Type B pancreatic cell (in vitro differentiated cells): ENCODE measurements around the gene POLE. TPM values are rescaled to one million over a fixed set of nuclear protein-coding genes. Genes with fewer than 3 reads are reported as not detected.

ENCODE experiments used
- DNase-seq: peaks from one replicate; pipeline ENCODE4 v3.0.0; 2021; ENCODE audit warnings: mixed read lengths; ENCODE audit not compliant: unreplicated experiment; ENCODE audit errors: extremely low spot score
- H3K27ac Mint-ChIP-seq: 2 replicates; pipeline ENCODE4 v1.8.0; 2021; ENCODE audit warnings: mild to moderate bottlenecking, mixed read lengths
- H3K27me3 Mint-ChIP-seq: 2 replicates; pipeline ENCODE4 v1.8.0; 2021; ENCODE audit warnings: mixed read lengths
- H3K36me3 Mint-ChIP-seq: 2 replicates; pipeline ENCODE4 v1.8.0; 2021; ENCODE audit warnings: mixed read lengths
- H3K4me1 Mint-ChIP-seq: one replicate; pipeline ENCODE4 v1.8.0; 2021; ENCODE audit warnings: mixed read lengths; ENCODE audit not compliant: unreplicated experiment
- H3K4me3 Mint-ChIP-seq: 2 replicates; pipeline ENCODE4 v1.8.0; 2021; ENCODE audit warnings: mild to moderate bottlenecking, mixed read lengths
- H3K9me3 Mint-ChIP-seq: 2 replicates; pipeline ENCODE4 v1.8.0; 2021; ENCODE audit warnings: mixed read lengths
- CTCF ChIP-seq: fragments of 200-600 bp; sonication (generic); conservative IDR thresholded peaks from 2 replicates; pipeline ENCODE4 v1.5.0; 2021; ENCODE audit warnings: antibody characterized with exemption, mild to moderate bottlenecking
- total RNA-seq: library from RNA; stranded (reverse); gene quantifications from 2 replicates; pipeline ENCODE4 v1.2.1, GENCODE V29; 2021; ENCODE audit warnings: low replicate concordance

POLE gene
- total RNA-seq, 1 donor from 2014 or later: 113 TPM

DNA sequence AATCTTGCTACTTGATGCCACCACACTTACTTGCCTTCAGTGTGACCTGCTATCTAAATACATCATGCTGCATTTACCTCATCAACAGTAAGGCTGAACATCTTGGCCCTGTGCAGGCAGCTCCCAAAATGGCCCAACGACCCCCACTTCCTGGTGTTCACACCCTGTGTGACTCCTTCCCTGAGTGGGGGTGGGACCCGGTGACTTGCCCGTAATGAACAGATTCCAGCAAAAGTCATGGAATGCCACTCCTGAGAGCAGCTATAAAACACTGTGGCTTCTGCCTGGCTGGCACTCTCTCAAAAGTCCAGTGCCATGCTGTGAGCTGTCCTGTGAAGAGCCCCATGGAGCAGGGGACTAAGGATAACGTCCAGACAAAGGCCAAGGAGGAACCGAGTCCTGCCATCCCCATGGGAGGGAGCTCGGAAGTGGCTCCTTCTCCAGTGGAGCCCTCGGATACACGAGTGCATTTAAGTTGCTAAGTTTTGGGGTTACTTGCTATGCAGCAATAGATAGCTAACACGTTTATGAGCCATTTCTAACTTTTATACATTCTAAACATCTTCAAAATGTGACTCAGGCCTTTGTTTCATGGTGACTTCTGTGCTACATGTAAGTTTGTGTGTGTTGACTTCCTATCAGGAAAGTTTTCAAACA is 35.6 kb downstream of the POLE start:
- Mint-ChIP-seq H3K9me3 (no peaks in the 10 kb centered on the region), H3K27me3 (no peaks in the 10 kb centered on the region), H3K4me3 (no peak overlapping the region), H3K4me1 (no peaks in the 10 kb centered on the region), H3K27ac (no peak overlapping the region), H3K36me3 (peaks cover 41% of the 10 kb centered on the region)
- no peak for DNase-seq
- TF ChIP-seq CTCF: no peak

DNA sequence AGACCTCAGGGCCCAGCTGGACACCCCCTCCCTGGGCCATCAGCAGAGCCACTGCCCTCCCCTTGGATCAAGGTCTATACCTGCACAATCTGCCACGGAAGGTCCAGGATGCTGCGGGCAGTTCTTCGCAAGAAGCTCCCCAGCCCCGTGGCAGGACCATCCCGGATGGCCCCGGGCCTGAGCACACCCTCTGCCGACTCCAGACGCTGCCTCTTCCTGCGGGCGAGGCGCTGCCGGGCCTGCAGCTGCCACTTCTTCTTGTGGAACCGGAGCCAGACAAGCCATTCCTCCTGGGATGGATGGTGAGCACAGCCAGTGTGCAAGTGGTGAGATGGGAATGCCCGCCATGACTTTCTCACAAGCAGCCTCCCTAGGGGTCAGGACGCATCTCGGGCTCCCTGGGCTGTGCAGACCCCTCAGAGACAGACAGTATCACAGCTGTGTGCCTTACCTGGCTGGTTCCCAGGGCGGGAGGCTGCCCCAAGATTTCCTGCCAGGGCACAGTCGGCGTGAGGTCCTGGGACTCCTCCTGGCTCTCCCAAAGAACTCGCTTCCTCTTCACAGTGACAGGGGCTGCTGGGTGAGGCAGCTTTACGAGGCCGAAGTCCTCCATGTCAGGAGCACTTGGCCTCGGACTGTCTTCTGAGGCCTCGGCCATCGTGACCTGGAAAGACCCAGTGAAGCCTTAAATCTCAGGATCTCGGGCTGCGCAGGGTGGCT is 37.8 kb downstream of the POLE start:
- DNase-seq: no peak
- H3K36me3 Mint-ChIP-seq: peaks cover 37% of the 10 kb centered on the region

DNA sequence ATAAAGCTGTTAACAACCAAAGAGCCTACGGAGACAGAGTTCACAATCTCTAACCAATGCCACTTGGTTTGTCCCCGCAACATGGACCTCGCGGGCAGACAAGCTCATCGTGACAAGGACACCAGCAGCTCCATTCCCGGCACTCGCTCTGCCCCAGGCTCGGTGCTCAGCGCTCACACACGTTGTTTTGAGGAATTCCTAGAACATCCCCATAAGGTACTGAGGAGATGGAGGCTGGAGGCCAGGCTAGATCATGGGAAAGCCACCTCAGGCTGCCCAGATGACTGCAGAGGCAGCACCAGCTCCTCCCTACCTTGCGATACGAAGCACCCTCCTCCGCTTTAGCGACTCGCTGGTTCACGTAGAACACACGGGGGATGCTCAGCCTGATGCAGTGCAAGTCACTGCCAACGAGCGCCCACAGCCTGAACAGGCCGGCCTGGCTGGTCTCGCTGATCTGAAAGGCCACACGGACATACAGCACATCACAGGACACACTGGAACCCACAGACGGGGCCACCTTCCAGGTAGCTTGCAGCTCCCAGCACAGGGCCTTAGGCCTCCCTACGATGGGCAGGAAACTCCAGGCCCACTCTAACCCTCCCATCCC is 38.4 kb downstream of the POLE start:
- no peak for TF ChIP-seq CTCF
- Mint-ChIP-seq H3K36me3 (peaks cover 31% of the 10 kb centered on the region), H3K4me1 (no peaks in the 10 kb centered on the region), H3K4me3 (no peak overlapping the region), H3K27ac (no peak overlapping the region), H3K27me3 (no peaks in the 10 kb centered on the region), H3K9me3 (no peaks in the 10 kb centered on the region)
- DNase-seq: no peak

More for the DNA sequence above, 37.8 kb downstream of the POLE start:
- no peaks in the 10 kb centered on the region for H3K27me3 Mint-ChIP-seq
- TF ChIP-seq CTCF: no peak
- H3K9me3 Mint-ChIP-seq: no peaks in the 10 kb centered on the region
- H3K4me3 Mint-ChIP-seq: no peak overlapping the region
- H3K27ac Mint-ChIP-seq: no peak overlapping the region
- no peaks in the 10 kb centered on the region for H3K4me1 Mint-ChIP-seq

DNA sequence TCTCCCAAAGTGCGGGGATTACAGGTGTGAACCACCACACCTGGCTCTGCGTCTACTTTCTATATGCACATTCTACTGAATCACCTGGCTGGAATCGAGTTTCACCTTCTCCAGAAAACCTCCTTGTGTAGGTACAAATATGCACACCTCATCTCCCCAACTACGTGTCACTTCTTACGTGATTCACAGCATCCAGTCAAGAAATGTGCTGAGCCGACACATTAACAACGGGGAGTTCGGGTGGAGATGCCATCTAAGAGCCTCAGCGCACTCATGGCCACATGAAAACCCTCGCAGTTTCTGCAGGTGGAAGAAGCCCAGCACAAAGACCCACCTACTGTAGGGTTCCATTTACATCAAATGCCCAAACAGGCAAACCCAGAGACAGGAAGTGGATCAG is 39.3 kb downstream of the POLE start:
- no peaks in the 10 kb centered on the region for H3K9me3 Mint-ChIP-seq
- H3K4me1 Mint-ChIP-seq: no peaks in the 10 kb centered on the region
- no peaks in the 10 kb centered on the region for H3K27me3 Mint-ChIP-seq
- no peak overlapping the region for H3K27ac Mint-ChIP-seq
- no peak for TF ChIP-seq CTCF
- peaks cover 27% of the 10 kb centered on the region for H3K36me3 Mint-ChIP-seq
- H3K4me3 Mint-ChIP-seq: no peak overlapping the region
- no peak for DNase-seq

GRCh38 chr12:132646850-132647249 is 40.3 kb downstream of the POLE start:
- Mint-ChIP-seq H3K4me1 (no peaks in the 10 kb centered on the region), H3K36me3 (peaks cover 19% of the 10 kb centered on the region), H3K4me3 (no peak overlapping the region), H3K9me3 (no peaks in the 10 kb centered on the region), H3K27ac (no peak overlapping the region), H3K27me3 (no peaks in the 10 kb centered on the region)
- no peak for DNase-seq
- no peak for TF ChIP-seq CTCF
